H7 (cell line): Measurements from ENCODE around the gene GJD2. TPM values are rescaled to one million over a fixed set of nuclear protein-coding genes. Genes with fewer than 3 reads are reported as not detected.

ENCODE experiments used
- DNase-seq: peaks from one replicate; pipeline ENCODE4 v3.0.0; 2012
- H3K27me3 ChIP-seq: 2 replicates; pipeline ENCODE4 v1.6.0; 2011; ENCODE audit warnings: mild to moderate bottlenecking, low read length; ENCODE audit not compliant: control insufficient read depth, insufficient read depth
- H3K36me3 ChIP-seq: replicated peaks from 2 replicates; pipeline ENCODE4 v1.5.1; 2011; ENCODE audit warnings: low read length; ENCODE audit not compliant: control insufficient read depth, insufficient read depth
- H3K4me3 ChIP-seq: 2 replicates; pipeline ENCODE4 v1.5.1; 2011; ENCODE audit warnings: low read depth, mild to moderate bottlenecking, control low read depth, low read length, moderate library complexity; ENCODE audit not compliant: insufficient read depth
- total RNA-seq: library from RNA; depleted of rRNA; stranded (reverse); fragments of >200 nt; shearing (Covaris generic); gene quantifications from 2 replicates; pipeline ENCODE4 v1.2.3, GENCODE V29; 2014; rRNA removed

The GJD2 gene
- total RNA-seq, result 0.07 TPM in 1 of 2 replicates, not detected in the other

DNA sequence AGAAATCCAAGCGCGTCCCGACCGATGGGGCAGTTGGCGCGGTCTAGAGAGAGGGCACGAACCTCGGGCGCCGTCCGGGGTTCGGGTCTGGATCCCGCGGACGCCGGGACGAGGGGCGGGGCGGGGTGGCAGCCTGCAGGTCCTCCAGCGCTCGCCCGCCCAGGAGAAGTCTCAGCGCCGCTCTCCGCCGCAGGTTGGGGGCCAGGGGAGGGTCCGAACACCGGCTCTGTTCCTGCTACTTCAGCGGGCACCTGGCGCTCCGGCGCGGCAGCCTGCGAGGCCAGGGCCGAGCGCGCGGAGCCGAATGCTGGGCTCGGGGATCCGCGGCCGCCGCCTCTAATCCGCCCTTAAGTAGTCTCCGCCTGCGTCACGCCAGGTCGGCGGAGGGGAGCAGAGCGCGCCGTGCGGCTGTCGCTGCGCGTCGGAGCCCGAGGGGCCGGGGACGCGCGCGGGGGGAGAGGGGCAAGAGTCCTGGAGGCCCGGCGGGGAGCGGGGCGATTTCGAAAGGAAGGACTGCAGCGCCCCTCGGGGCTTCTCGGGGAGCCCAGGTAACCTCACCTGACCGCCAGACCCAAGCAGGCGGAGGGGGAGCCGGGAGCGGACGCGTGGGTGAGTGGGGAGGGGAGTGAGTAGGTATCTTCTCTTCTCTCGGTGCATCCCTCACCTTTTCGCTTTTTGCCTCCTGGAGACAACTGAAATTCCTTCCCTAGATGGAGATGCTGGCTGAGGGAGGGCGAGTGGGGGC lies at the start of gene GJD2:
TSS of gene GJD2 (minus strand) at position 325 of the 745 bp plus-strand sequence. CDS start 510 bp downstream, outside the sequence.
- Histone ChIP-seq H3K36me3 (no peaks in the 10 kb centered on the region), H3K27me3 (peaks cover 56% of the 10 kb centered on the region), H3K4me3 (peak within 1 kb of the TSS; percentile 50)
- DNase-seq, result peak; percentile 82

DNA sequence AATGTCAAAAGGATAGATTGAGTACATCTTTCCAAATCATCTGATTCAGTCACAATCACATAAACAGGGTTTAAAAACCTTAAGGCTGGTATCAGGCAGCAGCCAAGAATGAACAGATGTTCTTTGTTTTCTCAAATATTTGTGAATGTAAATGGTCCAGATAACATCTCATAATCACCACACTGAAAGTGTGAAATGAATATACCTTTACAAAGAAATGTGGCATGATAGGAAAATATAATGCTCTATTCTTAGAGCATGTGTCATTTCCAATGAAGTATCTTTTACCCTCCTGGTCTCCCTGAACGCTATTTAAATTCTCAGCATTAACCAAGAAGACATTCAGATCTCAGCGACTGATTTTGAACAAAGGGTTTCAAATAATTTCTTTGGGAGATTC lies 49.3 kb upstream of the GJD2 start:
- Histone ChIP-seq H3K27me3 (no peaks in the 10 kb centered on the region), H3K36me3 (no peaks in the 10 kb centered on the region), H3K4me3 (no peak overlapping the region)
- no peak for DNase-seq

DNA sequence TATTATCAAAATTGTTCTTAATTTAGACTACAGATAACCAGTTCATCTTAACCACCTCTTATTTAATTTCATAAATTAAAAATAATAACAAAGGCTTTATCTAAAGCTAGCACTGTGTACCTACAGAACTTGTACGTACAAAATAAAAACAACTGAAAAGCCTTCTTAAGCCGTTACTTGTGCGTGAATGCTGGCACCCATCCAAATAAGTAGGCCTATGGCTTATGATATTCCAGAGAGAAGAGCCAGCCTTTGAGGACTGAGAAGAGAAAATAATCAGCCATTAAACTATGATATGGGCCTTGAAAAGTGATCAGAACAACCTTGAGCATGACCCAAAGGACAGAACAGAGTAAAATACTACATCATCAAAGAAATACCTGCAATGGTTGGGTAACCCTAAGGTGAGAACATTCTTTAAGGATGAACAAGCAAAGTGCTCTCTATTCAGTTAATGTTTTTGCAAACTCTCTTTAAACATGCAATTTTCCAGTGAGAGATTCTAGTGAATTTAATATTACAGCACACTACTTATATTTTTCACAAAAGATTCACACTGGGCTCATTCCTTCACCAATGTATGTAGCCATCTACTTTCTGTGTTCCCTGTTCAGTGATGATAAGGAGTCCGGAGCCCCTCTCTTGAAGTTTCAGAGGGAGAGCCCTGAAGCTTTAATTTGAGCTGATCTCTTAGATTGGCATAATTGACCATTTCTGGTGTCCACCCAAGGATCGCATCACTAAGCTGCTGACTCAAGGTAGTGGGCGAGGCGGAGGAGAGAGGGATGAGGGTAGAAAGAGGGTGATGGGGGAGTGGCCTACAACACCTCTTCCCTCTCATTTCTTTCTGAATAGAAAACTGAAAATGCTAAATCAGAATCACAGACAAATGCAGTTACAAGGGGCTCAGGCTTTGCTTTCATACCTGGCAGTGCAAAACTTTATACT lies 48.3 kb upstream of the GJD2 start:
- H3K4me3 ChIP-seq, result no peak overlapping the region
- no peak for DNase-seq
- H3K36me3 ChIP-seq, result no peaks in the 10 kb centered on the region
- H3K27me3 ChIP-seq, result no peaks in the 10 kb centered on the region

DNA sequence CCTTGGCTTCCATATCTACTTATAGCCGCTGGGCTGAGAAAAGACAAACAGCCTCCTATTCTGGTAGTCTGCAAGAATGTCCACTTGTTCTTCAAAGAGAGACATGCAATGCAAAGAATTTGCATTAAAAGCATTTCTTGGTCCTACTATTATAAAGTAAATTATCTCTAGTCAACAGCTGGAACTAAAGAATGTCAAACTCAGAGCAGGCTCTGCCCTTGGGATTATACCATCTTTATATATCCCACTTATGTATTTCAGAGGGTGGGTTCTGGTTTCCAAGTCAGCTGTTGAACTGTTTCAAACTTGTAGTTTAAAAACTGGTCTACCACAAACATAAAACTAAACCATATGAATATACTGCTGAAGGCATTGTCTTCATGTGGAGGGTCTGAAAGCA lies 47.6 kb upstream of the GJD2 start:
- no peak for DNase-seq
- no peak overlapping the region for H3K4me3 ChIP-seq
- H3K36me3 ChIP-seq, result no peaks in the 10 kb centered on the region
- H3K27me3 ChIP-seq, result no peaks in the 10 kb centered on the region

DNA sequence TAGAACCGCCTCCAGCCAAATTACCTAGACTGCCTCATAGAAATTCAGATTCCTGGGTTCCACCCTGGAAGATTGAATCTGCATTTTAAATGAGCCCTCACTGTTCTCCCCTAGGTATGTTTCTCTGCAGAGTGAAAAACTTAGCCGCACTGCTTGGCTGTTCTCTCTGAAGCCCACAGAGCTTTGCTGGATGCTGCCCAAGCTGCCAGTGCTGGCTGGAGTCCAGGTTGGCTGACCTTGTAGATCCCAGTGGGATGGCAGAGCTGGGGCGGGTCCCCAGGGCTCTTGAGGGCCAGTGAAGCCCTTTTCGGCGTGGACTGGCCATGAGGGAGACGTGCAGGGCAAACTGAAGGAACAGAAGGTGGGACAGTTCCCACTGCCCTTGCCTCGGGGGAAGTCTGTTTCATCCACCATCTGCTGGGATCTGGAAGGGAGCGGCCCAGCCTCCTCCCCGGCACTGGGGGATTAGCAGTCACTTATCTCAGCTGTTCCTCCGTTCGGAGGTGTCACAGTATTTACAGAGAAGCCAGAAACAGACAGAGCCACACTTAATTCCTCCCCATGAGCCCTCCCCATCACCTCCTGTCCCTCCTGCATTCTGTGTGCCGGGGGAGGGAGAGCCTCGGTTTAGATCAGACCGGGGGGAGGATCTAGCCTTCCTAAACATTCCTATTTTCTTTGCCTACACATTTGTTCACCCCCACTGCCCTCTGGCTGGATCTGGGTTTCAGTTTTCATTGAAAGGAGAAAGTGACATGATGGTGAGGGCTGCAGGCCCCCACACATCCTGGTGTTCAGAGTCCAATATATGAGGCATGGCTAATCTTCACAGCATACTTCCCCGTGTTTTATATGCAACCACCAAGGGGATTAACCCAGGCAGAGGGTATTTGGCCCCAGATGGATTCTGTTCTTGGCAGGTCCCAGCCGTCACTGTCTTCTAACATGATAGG lies 44.6 kb upstream of the GJD2 start:
- no peak overlapping the region for H3K4me3 ChIP-seq
- H3K36me3 ChIP-seq, result no peaks in the 10 kb centered on the region
- DNase-seq, result peak; percentile 33
- H3K27me3 ChIP-seq, result peaks cover 14% of the 10 kb centered on the region

DNA sequence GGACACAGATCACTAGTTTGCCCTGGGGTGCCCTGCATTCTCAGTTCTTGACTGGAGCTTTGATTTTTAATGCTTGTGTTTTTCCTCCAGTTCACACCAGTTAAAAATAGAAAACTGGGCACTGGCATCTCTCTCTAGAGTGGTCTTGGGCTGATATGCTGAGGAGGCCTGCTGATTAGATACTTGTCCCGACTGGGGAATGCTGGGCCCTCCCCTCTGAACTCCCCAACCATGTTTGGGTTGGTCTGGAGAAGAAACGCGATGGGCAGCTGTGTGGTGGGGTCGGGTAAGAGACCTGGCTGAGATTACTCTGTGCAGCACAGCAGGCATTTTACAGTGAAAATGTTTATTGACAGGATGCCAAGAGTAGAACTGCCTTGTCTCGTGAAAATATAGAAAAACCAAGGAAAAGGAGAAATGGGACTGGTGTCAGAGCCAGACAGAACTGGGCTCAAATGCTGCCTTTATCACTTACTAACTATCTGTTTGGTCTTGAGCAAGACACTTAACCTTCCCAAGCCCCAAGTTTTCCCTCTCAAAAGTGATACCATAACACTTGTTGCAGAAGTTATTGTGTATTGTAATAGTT lies 42.1 kb upstream of the GJD2 start:
- DNase-seq, result no peak
- Histone ChIP-seq H3K36me3 (peaks cover 2% of the 10 kb centered on the region; the same call in 1 of the 2 replicates), H3K4me3 (no peak overlapping the region), H3K27me3 (peaks cover 17% of the 10 kb centered on the region)

DNA sequence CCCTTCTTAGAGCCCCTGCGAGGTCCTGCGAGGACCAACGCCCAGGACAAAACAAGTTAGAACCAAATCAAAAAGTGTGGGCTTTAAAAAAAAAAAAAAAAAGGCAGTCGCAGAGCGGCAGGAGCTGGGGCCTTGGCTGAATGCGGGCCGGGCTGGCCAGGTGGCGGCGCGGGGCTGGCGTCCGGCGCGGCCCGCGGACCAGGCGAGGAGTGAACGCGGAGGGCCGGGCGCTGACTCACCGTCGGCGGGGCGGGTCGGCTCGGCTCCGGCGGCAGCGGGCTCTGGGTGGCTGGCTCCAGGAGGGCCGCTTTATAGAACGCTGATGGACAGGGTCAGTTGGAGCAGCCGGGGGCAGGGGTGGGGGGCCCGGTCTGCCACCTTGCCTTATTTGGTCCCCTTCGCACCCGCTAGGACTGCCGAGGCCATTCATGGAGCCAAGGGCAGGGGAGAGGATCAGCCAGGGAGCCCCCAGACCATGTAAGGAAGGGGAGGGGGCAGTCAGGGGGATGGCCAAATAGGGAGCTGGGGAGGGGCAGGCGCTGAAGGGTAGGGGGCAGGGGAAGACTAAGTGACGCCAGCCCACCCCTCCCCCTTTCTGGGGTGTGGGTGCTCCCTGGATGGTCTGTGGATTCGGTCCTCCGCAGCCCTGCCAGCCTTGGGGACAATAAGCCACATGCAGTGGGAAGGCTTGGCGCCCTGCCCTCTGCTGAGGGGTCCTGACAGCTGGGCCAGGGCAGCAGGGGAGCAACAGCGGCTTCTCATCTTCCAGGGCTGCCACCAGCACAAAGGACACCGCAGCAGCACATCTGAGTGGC lies 40.7 kb upstream of the GJD2 start, which contains the start of gene ACTC1:
TSS of gene ACTC1 (minus strand) at position 283 of the 815 bp plus-strand sequence. CDS start 741 bp downstream, outside the sequence.
- Histone ChIP-seq H3K36me3 (peaks cover 2% of the 10 kb centered on the region; the same call in 1 of the 2 replicates), H3K4me3 (peak within 1 kb of the TSS; percentile 37), H3K27me3 (peaks cover 17% of the 10 kb centered on the region)
- DNase-seq, result peak; percentile 87

DNA sequence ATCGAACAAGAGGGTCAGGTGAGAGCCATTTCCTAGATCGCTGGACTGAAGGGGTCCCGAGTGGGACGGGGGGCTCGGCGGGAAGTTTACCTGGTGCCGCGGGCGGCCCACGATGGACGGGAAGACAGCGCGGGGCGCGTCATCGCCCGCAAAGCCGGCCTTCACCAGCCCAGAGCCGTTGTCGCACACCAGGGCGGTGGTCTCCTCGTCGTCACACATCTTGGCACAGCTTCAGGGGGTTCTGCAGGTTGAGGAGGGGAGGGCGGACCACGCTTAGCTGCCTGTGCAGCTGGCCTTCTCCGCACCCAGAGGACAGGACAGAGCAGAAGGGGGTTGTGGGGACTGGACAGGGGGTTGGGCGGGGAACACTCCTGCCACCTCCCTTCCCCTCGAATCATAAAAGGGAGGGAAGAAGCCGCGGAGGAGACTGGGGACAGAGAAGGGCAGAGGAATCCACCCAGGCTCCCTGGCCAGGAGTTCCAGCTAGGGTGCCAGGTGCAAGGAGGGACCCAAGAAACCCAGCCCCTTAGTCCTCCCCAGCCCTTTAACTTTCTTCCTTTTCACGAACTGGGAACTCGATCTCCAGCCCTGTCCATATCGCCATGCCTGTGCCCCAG lies 39.9 kb upstream of the GJD2 start:
- Histone ChIP-seq H3K27me3 (peaks cover 17% of the 10 kb centered on the region), H3K4me3 (peak overlapping the region; percentile 37), H3K36me3 (peaks cover 2% of the 10 kb centered on the region; the same call in 1 of the 2 replicates)
- DNase-seq, result peak; percentile 60

DNA sequence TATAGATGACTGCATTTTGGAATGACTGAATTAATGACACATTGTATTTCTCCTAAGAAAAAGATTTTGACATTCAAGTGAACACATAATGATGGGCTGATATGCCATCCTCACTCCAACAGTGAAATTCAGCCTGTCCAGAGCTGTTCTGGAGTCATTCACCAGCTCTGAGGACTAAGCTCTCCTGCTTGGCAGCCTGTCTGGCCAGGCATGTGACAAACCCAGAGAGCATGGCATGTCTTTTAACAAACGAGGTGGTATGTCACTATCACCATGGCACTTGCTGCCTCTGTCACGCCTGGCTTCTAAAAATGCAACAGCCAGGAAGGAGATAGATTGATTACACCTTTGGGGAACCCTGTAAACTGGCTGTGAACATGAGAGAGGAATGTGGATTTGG lies 39.1 kb upstream of the GJD2 start:
- H3K4me3 ChIP-seq, result no peak overlapping the region

DNA sequence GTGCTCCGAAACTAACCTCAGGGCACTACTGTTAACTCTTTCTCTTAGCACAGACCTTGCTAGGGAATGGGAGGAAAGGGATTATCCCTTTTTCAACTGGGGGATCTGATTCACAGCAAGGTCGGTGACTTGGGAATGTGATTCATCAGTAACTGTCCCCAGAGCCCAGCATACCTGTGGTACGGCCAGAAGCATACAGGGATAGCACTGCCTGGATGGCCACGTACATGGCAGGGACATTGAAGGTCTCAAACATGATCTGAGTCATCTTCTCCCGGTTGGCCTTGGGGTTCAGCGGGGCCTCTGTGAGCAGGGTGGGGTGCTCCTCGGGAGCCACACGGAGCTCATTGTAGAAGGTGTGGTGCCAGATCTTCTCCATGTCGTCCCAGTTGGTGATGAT lies 38.3 kb upstream of the GJD2 start:
- no peak for DNase-seq
- peaks cover 2% of the 10 kb centered on the region; the same call in 1 of the 2 replicates for H3K36me3 ChIP-seq
- no peak overlapping the region for H3K4me3 ChIP-seq
- peaks cover 17% of the 10 kb centered on the region for H3K27me3 ChIP-seq

More for the DNA sequence above, 39.1 kb upstream of the GJD2 start:
- Histone ChIP-seq H3K27me3 (peaks cover 17% of the 10 kb centered on the region), H3K36me3 (peaks cover 2% of the 10 kb centered on the region; the same call in 1 of the 2 replicates)
- DNase-seq, result no peak

DNA sequence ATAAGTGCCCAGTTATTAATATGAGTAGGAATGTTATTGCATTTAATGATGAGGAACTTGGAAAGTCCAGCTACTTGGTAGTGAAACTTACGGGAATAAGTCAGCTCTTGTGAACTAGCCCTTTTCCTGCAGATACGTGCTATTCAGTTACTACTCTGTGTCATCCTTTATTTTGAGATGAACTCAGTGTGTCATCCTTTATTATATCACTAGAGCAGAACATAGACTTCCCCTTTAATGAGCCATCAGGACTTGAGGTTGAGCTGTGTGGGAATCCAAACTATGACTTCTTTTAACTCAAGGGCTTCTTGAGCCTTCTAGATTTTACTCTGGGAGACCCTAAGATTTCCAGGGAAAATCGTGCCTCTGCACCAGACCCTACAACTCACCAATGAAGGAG lies 36.9 kb upstream of the GJD2 start:
- no peak for DNase-seq
- no peak overlapping the region for H3K4me3 ChIP-seq
- H3K27me3 ChIP-seq, result peaks cover 17% of the 10 kb centered on the region
- H3K36me3 ChIP-seq, result peaks cover 2% of the 10 kb centered on the region; the same call in 1 of the 2 replicates

DNA sequence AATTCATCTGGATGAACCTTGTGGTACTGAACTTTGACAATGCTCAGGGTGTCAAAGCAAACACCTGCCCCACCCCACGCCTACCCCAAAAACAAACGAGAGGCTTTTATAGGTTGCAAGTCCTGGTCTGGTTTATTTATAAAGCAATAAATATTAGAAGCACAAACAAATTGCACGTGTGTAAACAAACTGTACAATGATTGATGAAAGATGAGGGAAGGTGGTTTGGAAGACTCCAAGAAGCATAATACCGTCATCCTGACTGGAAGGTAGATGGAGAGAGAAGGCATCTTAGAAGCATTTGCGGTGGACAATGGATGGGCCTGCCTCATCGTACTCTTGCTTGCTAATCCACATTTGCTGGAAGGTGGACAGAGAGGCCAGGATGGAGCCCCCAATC lies 35.3 kb upstream of the GJD2 start:
- Histone ChIP-seq H3K27me3 (peaks cover 10% of the 10 kb centered on the region), H3K36me3 (peaks cover 2% of the 10 kb centered on the region; the same call in 1 of the 2 replicates), H3K4me3 (no peak overlapping the region)
- no peak for DNase-seq
